ENCODE data around the gene PPP4R3C. TPM values are rescaled to one million over a fixed set of nuclear protein-coding genes. Genes with fewer than 3 reads are reported as not detected.

Gene PPP4R3C
- not detected in 2 replicates for total RNA-seq (2016; rRNA removed; fragmentation: Illumina TruSeq; extraction: Trizol)
- total RNA-seq (2016; cell fraction: cytosol; rRNA removed; fragmentation: Illumina TruSeq; extraction: Trizol; ENCODE audit: low read depth) = not detected in 2 replicates
- total RNA-seq (2016; cell fraction: insoluble cytoplasmic fraction; rRNA removed; fragmentation: Illumina TruSeq; extraction: Trizol) = not detected in 2 replicates
- not detected in 2 replicates for total RNA-seq (2016; cell fraction: membrane; rRNA removed; fragmentation: Illumina TruSeq; extraction: Trizol)
- total RNA-seq (2016; cell fraction: nucleus; rRNA removed; fragmentation: Illumina TruSeq; extraction: Trizol) = not detected in 2 replicates
- polyA plus RNA-seq (2011; rRNA removed) = not detected in 2 replicates
- not detected in 2 replicates for polyA plus RNA-seq (2011; cell fraction: cytosol; rRNA removed)
- polyA plus RNA-seq (2011; cell fraction: nucleus; rRNA removed) = not detected in 2 replicates
- polyA plus RNA-seq (2012) = not detected in 2 replicates
- not detected in 2 replicates for polyA plus RNA-seq (2016; cell fraction: cytosol; fragmentation: Illumina TruSeq; extraction: Trizol; ENCODE audit: low read depth)
- polyA plus RNA-seq (2016; cell fraction: insoluble cytoplasmic fraction; fragmentation: Illumina TruSeq; extraction: Trizol; ENCODE audit: low read depth) = not detected in 2 replicates
- polyA plus RNA-seq (2016; cell fraction: membrane; fragmentation: Illumina TruSeq; extraction: Trizol; ENCODE audit: low read depth) = not detected in 2 replicates
- polyA plus RNA-seq (2016; cell fraction: nucleus; fragmentation: Illumina TruSeq; extraction: Trizol; ENCODE audit: insufficient read depth, low read depth) = not detected in 2 replicates
- polyA minus RNA-seq (2011; rRNA and poly(A)+ RNA removed; ENCODE audit: low replicate concordance) = not detected in 2 replicates
- polyA minus RNA-seq (2011; cell fraction: cytosol; rRNA and poly(A)+ RNA removed) = not detected in 2 replicates
- not detected in 2 replicates for polyA minus RNA-seq (2011; cell fraction: nucleus; rRNA and poly(A)+ RNA removed)
- not detected for Bru-seq, nascent RNA
- not detected for BruChase-seq, experiment 1, labeled RNA remaining after a 6-hour chase
- not detected for BruChase-seq, experiment 2, labeled RNA remaining after a 2-hour chase
- long read RNA-seq, experiment 1 = 0 reads
- long read RNA-seq, experiment 2 = 0 reads

- TF ChIP-seq KDM6A (CRISPR knock-in tag; IDR thresholded peaks at IDR 0.05; ENCODE audit: low read depth) (no peak), AKAP8 (CRISPR knock-in tag; IDR thresholded peaks at IDR 0.05) (no peak), RBM39 (IDR thresholded peaks at IDR 0.05; ENCODE audit: low read depth, low read length, poor library complexity, severe bottlenecking) (no peak), PAX8 (CRISPR knock-in tag; IDR thresholded peaks at IDR 0.05; ENCODE audit: borderline replicate concordance) (no peak), PLSCR1 (CRISPR knock-in tag; IDR thresholded peaks at IDR 0.05; ENCODE audit: borderline replicate concordance) (no peak), ZNF260 (CRISPR knock-in tag; IDR thresholded peaks at IDR 0.05; ENCODE audit: borderline replicate concordance, low read depth) (no peak), ZNF784 (CRISPR knock-in tag; IDR thresholded peaks at IDR 0.05; ENCODE audit: borderline replicate concordance) (no peak), KLF15 (CRISPR knock-in tag; IDR thresholded peaks at IDR 0.05; ENCODE audit: borderline replicate concordance) (no peak), RERE (CRISPR knock-in tag; IDR thresholded peaks at IDR 0.05; ENCODE audit: low read depth) (no peak), ZNF883 (CRISPR knock-in tag; IDR thresholded peaks at IDR 0.05; ENCODE audit: not compliant biosample characterization) (no peak), YY1 (IDR thresholded peaks at IDR 0.05; ENCODE audit: insufficient read depth, insufficient replicate concordance, low read depth, low read length) (no peak), PREB (CRISPR knock-in tag; IDR thresholded peaks at IDR 0.05) (no peak)
- no peaks in the 10 kb centered on the region for H3K27me3 ChIP-seq (ENCODE audit: control insufficient read depth in 1 of 2, insufficient read depth in 2 of 2, low read length in 2 of 2)
- intact Hi-C loops (cut with micrococcal nuclease; ENCODE audit: unreplicated experiment) = no loop called here
- no TSS peak for BruUV-seq (replicated peaks)
- DNase-seq (ENCODE audit: low spot score) = no peak
- no peaks in the 10 kb centered on the region for H3K79me2 ChIP-seq (ENCODE audit: insufficient read depth, low read length)
- H4K20me1 ChIP-seq (ENCODE audit: insufficient read depth, low read length) = no peaks in the 10 kb centered on the region
- H2AFZ ChIP-seq (ENCODE audit: low read length) = no peak within 1 kb of the TSS
- no peaks in the 10 kb centered on the region for H3K4me1 ChIP-seq (ENCODE audit: insufficient read depth, low read length)
- H3K9ac ChIP-seq (ENCODE audit: insufficient read depth, low read depth, low read length) = no peak within 1 kb of the TSS
- H3K4me2 ChIP-seq (ENCODE audit: low read depth, low read length) = no peak within 1 kb of the TSS
- H3K4me3 ChIP-seq (replicated peaks in 1 of 3; ENCODE audit: insufficient read depth in 1 of 3, low read depth in 2 of 3, low read length in 3 of 3) = no peak within 1 kb of the TSS
- POLR2A ChIA-PET = no interaction called here
- in situ Hi-C loops (cut with HindIII; ENCODE audit: extremely low pct_ligation_motif_present, low pct_unique_long_range_greater_than_20kb) = no loop called here
- H3K27ac ChIP-seq (ENCODE audit: extremely low read length, insufficient read depth, low read length) = no peak within 1 kb of the TSS
- ATAC-seq = no peak
- CTCF ChIA-PET (ENCODE audit: low intra/inter-chr PET ratio, low total read pairs) = no interaction called here
- H3K36me3 ChIP-seq (replicated peaks in 1 of 2; ENCODE audit: control insufficient read depth in 1 of 2, insufficient read depth in 2 of 2, low read length in 2 of 2) = no peaks in the 10 kb centered on the region
- H3K9me3 ChIP-seq (ENCODE audit: low read length) = no peaks in the 10 kb centered on the region
- 97% methylated on average over 9 of the region's 14 CpGs for WGBS (ENCODE audit: low lambda C conversion rate)
- no peak for FAIRE-seq
Observed at GRCh38 chrX:27463187-27463586, at the start of gene PPP4R3C. TSS of gene PPP4R3C (minus strand) at chrX:27463341. CDS start at chrX:27463296, 45 bp downstream.

Measured in HepG2 (cell line).